ENCODE measurements around the gene GRID1.

The GRID1 gene

DNA sequence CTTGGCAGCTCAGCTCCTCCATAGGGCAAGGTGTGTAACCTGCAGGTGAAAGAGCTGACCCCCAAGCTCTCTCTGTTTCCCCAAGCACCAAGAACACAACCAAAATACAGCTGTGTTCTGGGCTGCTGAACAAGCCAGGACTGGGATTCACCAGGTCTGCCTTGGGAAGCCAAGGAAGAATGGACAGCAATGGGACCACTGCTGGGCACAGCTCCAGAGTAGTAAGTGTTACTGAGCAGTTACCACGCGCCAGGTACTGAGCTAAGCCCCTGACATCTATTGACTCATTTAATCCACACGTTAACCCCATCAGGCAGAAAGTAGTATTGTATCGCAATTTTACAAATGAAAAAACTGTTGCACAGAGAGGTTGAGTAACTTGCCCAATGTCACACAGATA is 168.3 kb downstream of the GRID1 start:
- no peak for DNase-seq
- TF ChIP-seq POLR2A (IDR thresholded peaks at IDR 0.05; ENCODE audit: low read length) = no peak
- no peak for TF ChIP-seq GATA1 (IDR thresholded peaks at IDR 0.05; ENCODE audit: low read depth, low read length)

DNA sequence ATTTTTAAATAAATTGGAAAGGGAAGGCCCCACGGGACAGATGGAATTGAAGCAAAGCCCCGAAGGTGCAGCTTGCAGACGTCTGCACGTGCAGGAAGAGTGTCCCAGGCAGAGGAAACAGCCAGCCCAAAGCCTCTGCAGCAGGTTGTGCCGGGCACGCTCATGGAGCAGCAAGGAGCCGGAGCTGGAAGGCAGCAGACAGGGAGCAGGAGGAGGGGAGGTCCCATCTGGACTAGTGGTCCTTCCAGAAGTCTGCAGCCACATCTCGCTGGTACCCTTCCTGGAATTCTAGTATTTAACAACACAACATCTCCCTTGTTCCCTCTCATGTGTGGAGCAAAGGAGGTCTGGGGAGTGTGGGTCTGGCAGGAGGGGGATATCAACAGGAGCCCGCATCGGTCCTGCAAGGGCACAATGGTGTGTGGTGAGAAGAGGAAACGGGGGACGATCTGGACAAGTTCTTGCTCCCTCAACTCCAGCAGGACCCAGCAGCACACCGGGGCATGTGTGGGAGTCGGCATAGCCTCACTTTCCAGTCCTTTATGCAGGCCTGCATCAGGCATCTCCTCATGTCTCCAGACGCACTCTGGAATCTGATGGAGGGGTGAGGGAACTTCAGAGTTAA is 169.3 kb downstream of the GRID1 start:
- TF ChIP-seq POLR2A (IDR thresholded peaks at IDR 0.05; ENCODE audit: low read length) (no peak), GATA1 (IDR thresholded peaks at IDR 0.05; ENCODE audit: low read depth, low read length) (no peak)
- no peak for DNase-seq

- no peak for DNase-seq
- TF ChIP-seq POLR2A (IDR thresholded peaks at IDR 0.05; ENCODE audit: low read length) = no peak
- no peak for TF ChIP-seq GATA1 (IDR thresholded peaks at IDR 0.05; ENCODE audit: low read depth, low read length)
Measured at GRCh38 chr10:86195521-86196157, 171.0 kb downstream of the GRID1 start.

- TF ChIP-seq GATA1 (IDR thresholded peaks at IDR 0.05; ENCODE audit: low read depth, low read length) (no peak), POLR2A (IDR thresholded peaks at IDR 0.05; ENCODE audit: low read length) (no peak)
- no peak for DNase-seq
Measured at GRCh38 chr10:86194684-86195083, 171.9 kb downstream of the GRID1 start.

- DNase-seq = no peak
Measured at GRCh38 chr10:86193841-86194240, 172.8 kb downstream of the GRID1 start.

GRCh38 chr10:86192691-86193090 is 173.9 kb downstream of the GRID1 start:
- TF ChIP-seq POLR2A (IDR thresholded peaks at IDR 0.05; ENCODE audit: low read length) (no peak), GATA1 (IDR thresholded peaks at IDR 0.05; ENCODE audit: low read depth, low read length) (no peak)

More at GRCh38 chr10:86193841-86194240, 172.8 kb downstream of the GRID1 start:
- TF ChIP-seq POLR2A (IDR thresholded peaks at IDR 0.05; ENCODE audit: low read length) (no peak), GATA1 (IDR thresholded peaks at IDR 0.05; ENCODE audit: low read depth, low read length) (no peak)

DNA sequence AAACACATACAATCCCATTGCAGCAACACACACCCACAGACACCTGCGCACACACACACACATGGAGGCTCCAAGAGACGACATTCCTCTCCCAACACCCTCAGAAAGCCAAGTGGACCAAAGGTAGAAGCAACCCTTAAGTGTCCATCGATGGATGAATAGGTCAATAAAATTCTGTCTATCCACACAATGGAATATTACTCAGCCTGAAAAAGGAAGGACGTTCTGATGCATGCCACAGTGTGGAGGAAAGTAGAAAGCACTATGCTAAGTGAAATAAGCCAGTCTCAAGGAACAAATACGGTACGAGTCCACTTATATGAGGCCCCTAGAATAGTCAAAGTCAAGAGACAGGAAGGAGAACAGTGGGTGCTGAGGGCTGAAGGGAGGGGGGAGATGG is 174.4 kb downstream of the GRID1 start:
- no peak for DNase-seq
- TF ChIP-seq GATA1 (IDR thresholded peaks at IDR 0.05; ENCODE audit: low read depth, low read length) (no peak), POLR2A (IDR thresholded peaks at IDR 0.05; ENCODE audit: low read length) (no peak)

More at GRCh38 chr10:86192691-86193090, 173.9 kb downstream of the GRID1 start:
- no peak for DNase-seq

GRCh38 chr10:86191686-86192085 is 174.9 kb downstream of the GRID1 start:
- TF ChIP-seq GATA1 (IDR thresholded peaks at IDR 0.05; ENCODE audit: low read depth, low read length) (no peak), POLR2A (IDR thresholded peaks at IDR 0.05; ENCODE audit: low read length) (no peak)
- DNase-seq = no peak

DNA sequence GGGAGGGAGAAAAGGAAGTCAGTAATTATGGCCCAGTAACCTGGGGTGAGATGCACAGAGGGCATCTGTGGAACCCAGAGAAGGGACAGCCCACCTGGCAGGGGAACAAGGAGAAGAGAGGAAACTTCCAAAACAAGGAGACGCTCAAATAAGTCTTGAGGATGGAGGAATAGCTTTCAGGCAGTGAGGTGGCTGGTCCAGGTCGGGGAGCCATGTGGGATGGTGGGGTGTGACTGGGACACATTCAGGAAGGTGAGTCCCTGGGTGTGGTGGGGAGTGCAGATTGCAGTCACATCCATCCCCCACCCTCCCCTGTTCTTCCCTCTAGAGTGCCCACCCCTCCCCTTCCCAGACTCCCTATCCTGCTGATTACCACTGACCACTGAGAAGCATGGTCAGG is 175.4 kb downstream of the GRID1 start:
- DNase-seq = no peak

GRCh38 chr10:86190291-86190690 is 176.3 kb downstream of the GRID1 start:
- TF ChIP-seq POLR2A (IDR thresholded peaks at IDR 0.05; ENCODE audit: low read length) (no peak), GATA1 (IDR thresholded peaks at IDR 0.05; ENCODE audit: low read depth, low read length) (no peak)
- no peak for DNase-seq

More for the DNA sequence above, 175.4 kb downstream of the GRID1 start:
- TF ChIP-seq GATA1 (IDR thresholded peaks at IDR 0.05; ENCODE audit: low read depth, low read length) = no peak
- TF ChIP-seq POLR2A (IDR thresholded peaks at IDR 0.05; ENCODE audit: low read length) = no peak

GRCh38 chr10:86189891-86190290 is 176.7 kb downstream of the GRID1 start:
- TF ChIP-seq POLR2A (IDR thresholded peaks at IDR 0.05; ENCODE audit: low read length) (no peak), GATA1 (IDR thresholded peaks at IDR 0.05; ENCODE audit: low read depth, low read length) (no peak)
- no peak for DNase-seq

GRCh38 chr10:86188796-86189558 is 177.6 kb downstream of the GRID1 start:
- DNase-seq = no peak

GRCh38 chr10:86188326-86188725 is 178.3 kb downstream of the GRID1 start:
- TF ChIP-seq POLR2A (IDR thresholded peaks at IDR 0.05; ENCODE audit: low read length) (no peak), GATA1 (IDR thresholded peaks at IDR 0.05; ENCODE audit: low read depth, low read length) (no peak)
- no peak for DNase-seq

More at GRCh38 chr10:86188796-86189558, 177.6 kb downstream of the GRID1 start:
- no peak for TF ChIP-seq POLR2A (IDR thresholded peaks at IDR 0.05; ENCODE audit: low read length)
- no peak for TF ChIP-seq GATA1 (IDR thresholded peaks at IDR 0.05; ENCODE audit: low read depth, low read length)

GRCh38 chr10:86187499-86188239 is 178.9 kb downstream of the GRID1 start:
- no peak for DNase-seq
- TF ChIP-seq POLR2A (IDR thresholded peaks at IDR 0.05; ENCODE audit: low read length) (no peak), GATA1 (IDR thresholded peaks at IDR 0.05; ENCODE audit: low read depth, low read length) (no peak)

Data from erythroblast (primary cell).